Osteoblast (primary cell): ENCODE measurements around the gene FBXL15. TPM values are rescaled to one million over a fixed set of nuclear protein-coding genes. Genes with fewer than 3 reads are reported as not detected.

Experiments
- DNase-seq: peaks from one replicate; pipeline ENCODE4 v3.0.0; 2011; ENCODE audit warnings: low spot score, mixed read lengths; ENCODE audit not compliant: insufficient read length; ENCODE audit errors: missing footprints
- H2AFZ ChIP-seq: 2 replicates; pipeline ENCODE4 v1.6.0; 2011; ENCODE audit warnings: mild to moderate bottlenecking, low read length
- H3K27ac ChIP-seq: 2 replicates; pipeline ENCODE4 v1.5.1; 2011; ENCODE audit warnings: mild to moderate bottlenecking, low read depth, low read length, moderate library complexity
- H3K27me3 ChIP-seq: 2 replicates; pipeline ENCODE4 v1.6.0; 2012; ENCODE audit warnings: mild to moderate bottlenecking, control low read depth, inconsistent platforms, low read length, moderate library complexity; ENCODE audit not compliant: insufficient read depth
- H3K36me3 ChIP-seq: 2 replicates; pipeline ENCODE4 v1.5.1; 2011; ENCODE audit warnings: mild to moderate bottlenecking, low read length, control low read depth, moderate library complexity; ENCODE audit not compliant: insufficient read depth
- H3K4me1 ChIP-seq: 2 replicates; pipeline ENCODE4 v1.5.1; 2011; ENCODE audit warnings: mild to moderate bottlenecking, low read length, control low read depth, moderate library complexity; ENCODE audit not compliant: insufficient read depth
- H3K4me2 ChIP-seq: 2 replicates; pipeline ENCODE4 v1.6.0; 2011; ENCODE audit warnings: mild to moderate bottlenecking, low read length; ENCODE audit not compliant: insufficient read depth
- H3K4me3 ChIP-seq: fragments of 200-600 bp; sonication (generic); 3 replicates; pipeline ENCODE4 v1.5.1; 2012; ENCODE audit warnings: mild to moderate bottlenecking, low read length, inconsistent platforms; ENCODE audit not compliant: insufficient read depth
- H3K79me2 ChIP-seq: 2 replicates; pipeline ENCODE4 v1.6.0; 2012; ENCODE audit warnings: mild to moderate bottlenecking, low read length, control low read depth, inconsistent platforms; ENCODE audit not compliant: insufficient read depth
- H3K9me3 ChIP-seq: 2 replicates; pipeline ENCODE4 v1.5.1; 2011; ENCODE audit warnings: low read depth, low read length, control low read depth
- H4K20me1 ChIP-seq: 2 replicates; pipeline ENCODE4 v1.6.0; 2012; ENCODE audit warnings: mild to moderate bottlenecking, low read length, control low read depth; ENCODE audit not compliant: insufficient read depth
- total RNA-seq: library from RNA; depleted of rRNA; stranded (reverse); fragments of >200 nt; gene quantifications from 2 replicates; pipeline ENCODE4 v1.2.3, GENCODE V29; 2012
- TF ChIP-seq, protein P1 (sequence below): IDR thresholded peaks from 2 replicates; pipeline ENCODE4 v1.5.1; 2011; ENCODE audit warnings: mild to moderate bottlenecking, low read depth, low read length, moderate library complexity; ENCODE audit errors: extremely low read depth

The FBXL15 gene
- total RNA-seq, 1 donor, result 9.4 TPM

DNA sequence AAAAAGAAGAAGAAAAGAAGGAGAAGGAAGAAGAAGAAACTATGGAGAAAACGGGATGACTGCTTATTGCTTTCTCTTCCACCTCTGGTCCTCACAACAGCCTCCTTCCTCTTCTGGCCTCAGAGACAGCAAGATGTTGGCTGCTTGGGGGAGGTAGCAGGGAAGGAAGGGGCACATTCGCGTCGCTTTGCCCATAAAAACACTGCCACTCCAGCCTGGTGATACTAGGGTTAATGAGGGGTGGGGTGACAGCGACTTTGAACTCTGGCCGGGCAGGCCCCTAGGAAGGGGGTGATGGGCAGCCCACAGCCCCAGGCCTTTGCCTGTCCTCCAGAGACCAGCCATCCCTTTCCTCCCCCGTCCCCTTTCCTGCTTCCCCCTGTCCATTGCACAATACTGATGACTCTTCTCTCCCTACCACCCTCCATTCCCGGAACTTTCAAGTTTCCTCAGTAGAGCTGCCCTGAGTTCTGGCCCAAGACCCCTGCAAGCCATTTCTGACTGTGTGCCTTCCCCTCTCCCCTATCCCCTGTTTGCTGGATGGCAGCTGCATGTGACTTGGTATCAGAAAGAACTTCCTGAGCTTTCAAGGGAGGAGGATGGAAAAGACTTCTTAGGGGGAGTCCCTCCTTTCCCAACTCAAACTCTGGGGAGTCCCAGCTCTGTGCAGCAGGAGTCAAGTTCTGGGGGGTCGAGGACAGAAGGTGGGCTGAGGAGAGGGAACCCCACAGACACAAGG lies 13.9 kb downstream of the FBXL15 start:
- DNase-seq, result peak; percentile 93
- Histone ChIP-seq H4K20me1 (no peaks in the 10 kb centered on the region), H3K4me2 (peak overlapping the region; percentile 76), H3K36me3 (peaks cover 5% of the 10 kb centered on the region), H2AFZ (peak overlapping the region; percentile 63), H3K9me3 (no peaks in the 10 kb centered on the region), H3K4me1 (peaks cover 34% of the 10 kb centered on the region), H3K27ac (peak overlapping the region; percentile 56), H3K27me3 (no peaks in the 10 kb centered on the region), H3K4me3 (peak overlapping the region; percentile 23), H3K79me2 (peaks cover 14% of the 10 kb centered on the region)
- TF ChIP-seq, protein P1, sequence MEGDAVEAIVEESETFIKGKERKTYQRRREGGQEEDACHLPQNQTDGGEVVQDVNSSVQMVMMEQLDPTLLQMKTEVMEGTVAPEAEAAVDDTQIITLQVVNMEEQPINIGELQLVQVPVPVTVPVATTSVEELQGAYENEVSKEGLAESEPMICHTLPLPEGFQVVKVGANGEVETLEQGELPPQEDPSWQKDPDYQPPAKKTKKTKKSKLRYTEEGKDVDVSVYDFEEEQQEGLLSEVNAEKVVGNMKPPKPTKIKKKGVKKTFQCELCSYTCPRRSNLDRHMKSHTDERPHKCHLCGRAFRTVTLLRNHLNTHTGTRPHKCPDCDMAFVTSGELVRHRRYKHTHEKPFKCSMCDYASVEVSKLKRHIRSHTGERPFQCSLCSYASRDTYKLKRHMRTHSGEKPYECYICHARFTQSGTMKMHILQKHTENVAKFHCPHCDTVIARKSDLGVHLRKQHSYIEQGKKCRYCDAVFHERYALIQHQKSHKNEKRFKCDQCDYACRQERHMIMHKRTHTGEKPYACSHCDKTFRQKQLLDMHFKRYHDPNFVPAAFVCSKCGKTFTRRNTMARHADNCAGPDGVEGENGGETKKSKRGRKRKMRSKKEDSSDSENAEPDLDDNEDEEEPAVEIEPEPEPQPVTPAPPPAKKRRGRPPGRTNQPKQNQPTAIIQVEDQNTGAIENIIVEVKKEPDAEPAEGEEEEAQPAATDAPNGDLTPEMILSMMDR, result no peak

DNA sequence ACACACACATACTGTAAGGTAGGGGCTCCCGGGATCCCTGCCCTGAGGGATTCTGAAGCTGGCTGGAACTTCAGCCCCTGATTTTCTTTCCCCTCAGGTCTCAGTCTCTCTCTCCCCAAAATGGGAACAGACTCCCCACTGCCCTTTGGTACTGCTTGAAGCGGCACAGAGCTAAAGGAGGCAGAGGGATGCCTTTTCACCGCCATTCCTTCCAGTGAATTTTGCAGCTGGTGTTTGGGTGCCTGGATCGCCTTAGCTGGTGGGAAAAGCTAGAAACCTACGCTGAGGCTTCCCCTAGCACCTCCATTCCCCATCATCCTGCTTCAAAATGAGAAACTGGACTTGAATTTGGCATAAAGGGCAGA lies 14.5 kb downstream of the FBXL15 start:
- Histone ChIP-seq H3K9me3 (no peaks in the 10 kb centered on the region), H3K27me3 (no peaks in the 10 kb centered on the region), H3K79me2 (peaks cover 14% of the 10 kb centered on the region), H2AFZ (peak overlapping the region; percentile 63), H4K20me1 (no peaks in the 10 kb centered on the region), H3K4me3 (peak overlapping the region; percentile 64), H3K4me1 (peaks cover 34% of the 10 kb centered on the region), H3K36me3 (peaks cover 5% of the 10 kb centered on the region), H3K27ac (peak overlapping the region; percentile 56), H3K4me2 (peak overlapping the region; percentile 76)
- TF ChIP-seq, protein P1, result no peak
- no peak for DNase-seq

DNA sequence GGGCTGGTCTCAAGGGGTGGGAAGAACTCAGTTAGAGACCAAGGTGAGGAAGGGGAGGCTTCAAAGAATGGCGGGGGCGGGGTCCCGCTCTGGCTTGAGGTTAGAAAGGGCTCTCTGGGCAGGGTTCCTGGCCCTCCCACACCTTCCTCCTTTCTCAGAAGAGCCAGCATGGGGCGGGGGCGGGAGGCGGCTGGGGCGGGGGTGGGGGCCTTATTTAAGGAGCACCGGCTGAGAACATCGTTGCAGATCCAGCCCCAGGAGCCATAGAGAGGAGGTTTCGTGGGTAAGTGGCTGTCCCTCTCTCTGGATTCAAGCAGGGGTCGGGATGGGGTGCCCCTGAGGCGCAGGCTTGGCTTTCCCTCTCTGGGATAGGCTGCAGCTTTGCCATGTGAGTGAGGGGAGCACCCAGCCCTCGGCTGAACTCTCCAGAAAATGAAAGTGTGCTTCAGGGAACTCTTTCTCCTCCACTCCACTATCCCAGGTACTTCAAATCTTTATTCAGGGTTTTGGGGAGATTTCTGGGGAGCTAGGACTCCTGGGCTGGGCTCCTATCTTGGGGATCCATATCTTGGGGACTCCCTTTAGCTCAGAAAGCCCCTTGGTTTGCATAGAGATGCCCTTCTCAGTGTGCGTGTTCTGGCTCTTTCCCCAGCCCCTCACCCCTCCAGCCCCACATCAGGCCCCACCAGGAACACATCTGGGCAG lies 15.0 kb downstream of the FBXL15 start:
- peaks cover 3% of the 10 kb centered on the region for H3K36me3 ChIP-seq
- peak overlapping the region; percentile 76 for H3K4me2 ChIP-seq
- H3K27ac ChIP-seq, result peak overlapping the region; percentile 56
- H3K79me2 ChIP-seq, result peaks cover 11% of the 10 kb centered on the region
- TF ChIP-seq, protein P1, result no peak
- no peaks in the 10 kb centered on the region for H3K9me3 ChIP-seq
- peak overlapping the region; percentile 64 for H3K4me3 ChIP-seq
- peaks cover 34% of the 10 kb centered on the region for H3K4me1 ChIP-seq
- peak overlapping the region; percentile 87 for H2AFZ ChIP-seq
- H3K27me3 ChIP-seq, result no peaks in the 10 kb centered on the region
- DNase-seq, result peak; percentile 81
- H4K20me1 ChIP-seq, result no peaks in the 10 kb centered on the region

DNA sequence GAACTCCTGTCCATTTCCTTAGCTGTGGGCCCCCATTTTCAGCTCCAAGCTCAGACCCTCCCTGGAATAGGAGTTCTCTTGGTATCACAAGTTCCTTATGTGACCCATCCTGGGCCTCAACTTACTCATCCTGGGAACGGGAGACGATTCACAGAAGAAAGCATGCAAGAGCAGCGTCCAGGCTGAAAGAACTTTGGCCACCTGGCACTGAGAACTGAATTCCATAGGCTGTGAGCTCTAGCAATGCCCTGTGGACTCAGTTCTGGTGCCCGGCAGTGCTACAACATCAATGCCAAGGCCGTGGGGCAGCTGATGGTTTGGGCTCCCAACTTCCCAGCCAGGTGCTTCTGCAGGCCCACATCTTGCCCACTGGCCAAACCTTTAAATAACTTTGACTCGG lies 15.7 kb downstream of the FBXL15 start:
- Histone ChIP-seq H3K4me3 (peak overlapping the region; percentile 64), H3K4me1 (peaks cover 33% of the 10 kb centered on the region), H4K20me1 (no peaks in the 10 kb centered on the region), H3K27me3 (no peaks in the 10 kb centered on the region), H3K79me2 (peaks cover 9% of the 10 kb centered on the region), H3K27ac (no peak overlapping the region), H3K9me3 (no peaks in the 10 kb centered on the region), H2AFZ (no peak overlapping the region), H3K4me2 (peak overlapping the region; percentile 76), H3K36me3 (no peaks in the 10 kb centered on the region)
- peak; percentile 74 for DNase-seq
- TF ChIP-seq, protein P1, result no peak
